HepG2 (cell line): ENCODE results near the gene LEMD2. TPM values are rescaled to one million over a fixed set of nuclear protein-coding genes. Genes with fewer than 3 reads are reported as not detected.

Experiments used
- ATF2 ChIP-seq: sonication (generic); formaldehyde crosslinking; IDR thresholded peaks from 2 replicates; pipeline ENCODE4 v1.4.0; 2020; ENCODE audit warnings: missing genetic modification reagents
- CHD2 ChIP-seq: IDR thresholded peaks from 2 replicates; pipeline ENCODE4 v1.6.1; 2011; ENCODE audit warnings: low read depth, low read length, improper control_type of control experiment
- CHD4 ChIP-seq: fragments of 200-600 bp; sonication (generic); IDR thresholded peaks from 2 replicates; pipeline ENCODE4 v1.7.0; 2017; ENCODE audit warnings: mild to moderate bottlenecking, low read length, borderline replicate concordance
- E2F1 ChIP-seq: sonication (generic); formaldehyde crosslinking; IDR thresholded peaks from 2 replicates; pipeline ENCODE4 v1.5.0; 2020; ENCODE audit warnings: missing genetic modification reagents
- FOXK2 ChIP-seq: fragments of 450-650 bp; IDR thresholded peaks from 2 replicates; pipeline ENCODE4 v1.6.1; 2016
- IKZF5 ChIP-seq: IDR thresholded peaks from 2 replicates; pipeline ENCODE4 v1.6.1; 2018; ENCODE audit warnings: missing genetic modification reagents, mild to moderate bottlenecking, missing compliant biosample characterization
- MBNL3 ChIP-seq: fragments of 250-450 bp; sonication (Bioruptor Pico); conservative IDR thresholded peaks from 2 replicates; pipeline ENCODE4 v1.8.0; 2022; ENCODE audit warnings: mild to moderate bottlenecking, inconsistent platforms
- MTA3 ChIP-seq: sonication (generic); formaldehyde crosslinking; IDR thresholded peaks from 2 replicates; pipeline ENCODE4 v1.4.0; 2020; ENCODE audit warnings: missing genetic modification reagents
- MXD3 ChIP-seq: IDR thresholded peaks from 2 replicates; pipeline ENCODE4 v1.6.1; 2016; ENCODE audit warnings: mild to moderate bottlenecking, missing biosample characterization, missing genetic modification reagents
- NFE2 ChIP-seq: sonication (generic); formaldehyde crosslinking; IDR thresholded peaks from 2 replicates; pipeline ENCODE4 v1.4.0; 2020; ENCODE audit warnings: missing genetic modification reagents
- RARA ChIP-seq: IDR thresholded peaks from 2 replicates; pipeline ENCODE4 v1.6.1; 2016; ENCODE audit warnings: missing genetic modification reagents, missing compliant biosample characterization
- RFXANK ChIP-seq: IDR thresholded peaks from 2 replicates; pipeline ENCODE4 v1.6.1; 2016
- SALL1 ChIP-seq: sonication (generic); formaldehyde crosslinking; IDR thresholded peaks from 2 replicates; pipeline ENCODE4 v1.8.0; 2022; ENCODE audit warnings: mild to moderate bottlenecking, missing genetic modification reagents
- SNAI1 ChIP-seq: sonication (generic); formaldehyde crosslinking; IDR thresholded peaks from 2 replicates; pipeline ENCODE4 v1.5.0; 2020; ENCODE audit warnings: mild to moderate bottlenecking, missing genetic modification reagents, borderline replicate concordance
- SP1 ChIP-seq, 2 experiments: fragments of 450-650 bp in 1 of 2; sonication (generic) in 1 of 2; formaldehyde crosslinking in 1 of 2; IDR thresholded peaks; 2 replicates each; pipeline versions ENCODE4 v1.4.0 to v1.6.1; 2016 to 2020; ENCODE audit warnings: missing genetic modification reagents in 1 of 2
- TERF1 ChIP-seq: sonication (generic); formaldehyde crosslinking; IDR thresholded peaks from 2 replicates; pipeline ENCODE4 v1.8.0; 2022; ENCODE audit warnings: mild to moderate bottlenecking, missing genetic modification reagents, moderate library complexity
- ZBTB49 ChIP-seq: sonication (generic); formaldehyde crosslinking; IDR thresholded peaks from 2 replicates; pipeline ENCODE4 v1.4.0; 2020; ENCODE audit warnings: missing genetic modification reagents, borderline replicate concordance
- ZBTB8A ChIP-seq: sonication (generic); formaldehyde crosslinking; IDR thresholded peaks from 2 replicates; pipeline ENCODE4 v1.4.0; 2020; ENCODE audit warnings: mild to moderate bottlenecking, low read depth, missing genetic modification reagents, borderline replicate concordance
- ZFP36 ChIP-seq: fragments of 150-350 bp; IDR thresholded peaks from 2 replicates; pipeline ENCODE4 v1.6.1; 2018; ENCODE audit warnings: borderline replicate concordance, low read length, low read depth; ENCODE audit not compliant: partially characterized antibody
- ZNF224 ChIP-seq: sonication (generic); formaldehyde crosslinking; IDR thresholded peaks from 2 replicates; pipeline ENCODE4 v1.5.0; 2020; ENCODE audit warnings: mild to moderate bottlenecking, missing genetic modification reagents
- ZNF569 ChIP-seq: sonication (generic); formaldehyde crosslinking; IDR thresholded peaks from 2 replicates; pipeline ENCODE4 v1.5.0; 2020; ENCODE audit warnings: mild to moderate bottlenecking, missing genetic modification reagents, moderate library complexity, borderline replicate concordance
- ZNF644 ChIP-seq: IDR thresholded peaks from 2 replicates; pipeline ENCODE4 v1.6.1; 2016; ENCODE audit warnings: low read depth
- ZNF792 ChIP-seq: IDR thresholded peaks from 2 replicates; pipeline ENCODE4 v1.6.1; 2016
- polyA plus RNA-seq, 8 experiments: library from polyadenylated mRNA; depleted of rRNA in 3 of 8; stranded (reverse) in 7 of 8; unstranded in 1 of 8; fragments of >200 nt; fragmentation: Illumina TruSeq in 4 of 8; extraction: Trizol in 4 of 8; gene quantifications; 2 replicates each; pipeline versions ENCODE4 v1.2.1 to v1.2.3, GENCODE V29; 2011 to 2016; ENCODE audit warnings: low read depth in 4 of 8, missing spikeins in 1 of 8, mixed read lengths in 1 of 8; ENCODE audit not compliant: insufficient read depth in 1 of 8
- total RNA-seq, 5 experiments: library from RNA; depleted of rRNA; stranded (reverse); fragments of >200 nt; fragmentation: Illumina TruSeq; extraction: Trizol; gene quantifications; 2 replicates each; pipeline ENCODE4 v1.2.3, GENCODE V29; 2016; ENCODE audit warnings: low read depth in 1 of 5

Gene LEMD2
- total and polyA plus RNA-seq, 2 of the 13 experiments (the other 11 are each of a cell fraction or from before 2014, with no cell fraction given) = 45.2 to 62.9 TPM

- TF ChIP-seq ZNF644 (CRISPR knock-in tag) (0 out of 2 replicates have a peak, but pooled peaks have one; percentile 46), SALL1 (CRISPR knock-in tag) (peak; percentile 96), TERF1 (CRISPR knock-in tag) (no peak), MBNL3 (no peak), ZNF569 (no peak), ZNF792 (peak; percentile 95), IKZF5 (CRISPR knock-in tag) (peak; percentile 85; the same call in 1 of the 2 replicates), ZBTB8A (CRISPR knock-in tag) (no peak), ATF2 (CRISPR knock-in tag) (peak; percentile 81; the same call in 1 of the 2 replicates), SP1 (IDR thresholded peaks at IDR 0.05) (no peak), SP1 (CRISPR knock-in tag; IDR thresholded peaks at IDR 0.05) (peak; percentile 49; the same call in 1 of the 2 replicates), NFE2 (CRISPR knock-in tag) (no peak), MXD3 (CRISPR knock-in tag) (peak; percentile 94), ZBTB49 (peak; percentile 92; the same call in 1 of the 2 replicates), ZFP36 (no peak), FOXK2 (no peak), SNAI1 (CRISPR knock-in tag) (peak; percentile 57; the same call in 1 of the 2 replicates), CHD4 (no peak), RARA (CRISPR knock-in tag) (peak; percentile 72), RFXANK (CRISPR knock-in tag) (0 out of 2 replicates have a peak, but pooled peaks have one; percentile 44), E2F1 (CRISPR knock-in tag) (no peak), CHD2 (no peak), MTA3 (CRISPR knock-in tag) (0 out of 2 replicates have a peak, but pooled peaks have one; percentile 70), ZNF224 (CRISPR knock-in tag) (no peak)
Observed at GRCh38 chr6:33812669-33813068, 23.7 kb upstream of the LEMD2 start (continued).
